HAP-1 (cell line): ENCODE results near the gene INSYN2A.

Source experiments
- DNase-seq, 2 experiments: peaks; one replicate each; pipeline ENCODE4 v3.0.0-alpha.2; 2016 to 2020; ENCODE audit warnings: low spot score in 2 of 2
- H3K27me3 ChIP-seq: fragments of 250-450 bp; sonication (Bioruptor Pico); 2 replicates; pipeline ENCODE4 v1.5.1; 2020; ENCODE audit warnings: low read depth, mild to moderate bottlenecking, moderate library complexity
- H3K36me3 ChIP-seq: fragments of 250-450 bp; sonication (Bioruptor Pico); replicated peaks from 2 replicates; pipeline ENCODE4 v1.5.1; 2020; ENCODE audit warnings: mild to moderate bottlenecking
- H3K4me1 ChIP-seq: fragments of 250-450 bp; sonication (Bioruptor Pico); 2 replicates; pipeline ENCODE4 v1.5.1; 2020; ENCODE audit warnings: mild to moderate bottlenecking
- H3K4me3 ChIP-seq: fragments of 250-450 bp; sonication (Bioruptor Pico); 2 replicates; pipeline ENCODE4 v1.5.1; 2020; ENCODE audit warnings: mild to moderate bottlenecking, moderate library complexity
- H3K9me3 ChIP-seq: fragments of 250-450 bp; sonication (Bioruptor Pico); 2 replicates; pipeline ENCODE4 v1.5.1; 2020; ENCODE audit warnings: mild to moderate bottlenecking, moderate library complexity
- in situ Hi-C: fragments of 300-500 bp; cut with MboI; formaldehyde crosslinking; loops from 3 replicates; pipeline ENCODE4 v1.14.3; 2020; ENCODE audit warnings: low sequenced_read_pairs, inconsistent platforms, mixed read lengths

INSYN2A gene

DNA sequence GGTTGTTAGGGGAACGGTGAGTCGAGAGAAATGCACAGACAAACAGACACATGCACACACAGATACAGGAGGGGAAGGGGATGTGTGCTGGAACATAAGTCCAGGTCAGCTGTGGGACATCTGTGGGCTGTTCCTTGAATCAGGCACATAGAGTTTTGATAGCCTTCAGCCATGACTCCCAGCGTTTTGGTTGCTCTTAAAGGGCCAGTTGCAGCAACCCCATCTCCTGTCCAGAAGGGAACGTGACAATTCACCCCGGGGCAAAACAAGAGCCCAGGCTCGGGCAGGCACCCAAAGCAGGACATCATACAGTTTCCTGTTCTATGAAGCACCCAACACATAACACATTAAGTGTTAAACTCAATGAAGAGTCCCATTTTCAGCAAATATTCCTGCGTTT is 9.6 kb downstream of the INSYN2A start:
- Histone ChIP-seq H3K36me3 (no peaks in the 10 kb centered on the region), H3K4me1 (no peaks in the 10 kb centered on the region), H3K27me3 (no peaks in the 10 kb centered on the region), H3K4me3 (no peak overlapping the region), H3K9me3 (no peaks in the 10 kb centered on the region)
- in situ Hi-C loops: no loop called here
- no peak for DNase-seq

DNA sequence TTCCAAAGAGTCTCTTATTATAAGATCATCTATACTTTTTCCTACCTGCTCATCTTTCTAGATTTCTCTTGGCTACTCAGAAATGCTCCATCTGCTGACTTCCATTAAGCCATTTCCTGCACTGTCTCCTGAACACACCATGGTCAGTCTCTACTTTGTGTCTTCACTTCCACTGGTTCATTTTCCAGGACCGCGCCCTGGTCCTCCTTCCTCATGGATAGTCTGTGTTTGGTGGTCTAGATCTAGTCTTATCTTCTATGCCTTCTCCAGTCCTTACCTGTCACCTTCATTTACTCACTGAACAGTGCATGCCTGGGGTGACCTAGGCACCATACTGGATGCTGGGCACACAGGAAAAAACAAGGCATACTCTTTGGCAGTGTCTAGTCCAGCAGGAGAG is 11.8 kb downstream of the INSYN2A start:
- no peaks in the 10 kb centered on the region for H3K4me1 ChIP-seq
- no peaks in the 10 kb centered on the region for H3K27me3 ChIP-seq
- DNase-seq: no peak
- in situ Hi-C loops: no loop called here
- H3K4me3 ChIP-seq: no peak overlapping the region
- no peaks in the 10 kb centered on the region for H3K36me3 ChIP-seq
- no peaks in the 10 kb centered on the region for H3K9me3 ChIP-seq

DNA sequence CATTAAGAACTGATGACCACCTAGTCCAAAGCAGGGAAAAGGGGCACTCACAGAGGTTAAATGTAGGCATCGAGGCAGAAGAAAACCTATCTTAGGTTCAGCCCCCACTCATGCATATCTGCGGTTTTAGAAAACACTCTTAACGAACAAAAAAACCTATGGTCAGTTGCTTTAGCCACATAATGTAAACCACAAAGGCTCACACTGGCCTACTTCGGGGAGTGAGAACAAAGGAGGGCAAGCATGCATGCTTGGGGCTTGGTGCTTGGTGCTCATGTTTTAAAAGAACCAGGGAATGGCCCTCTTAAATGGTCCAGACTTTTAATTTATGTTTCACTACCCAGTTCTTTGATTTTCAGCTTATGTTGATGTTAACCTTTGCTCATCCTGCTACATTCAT is 14.2 kb downstream of the INSYN2A start:
- in situ Hi-C loops: no loop called here

DNA sequence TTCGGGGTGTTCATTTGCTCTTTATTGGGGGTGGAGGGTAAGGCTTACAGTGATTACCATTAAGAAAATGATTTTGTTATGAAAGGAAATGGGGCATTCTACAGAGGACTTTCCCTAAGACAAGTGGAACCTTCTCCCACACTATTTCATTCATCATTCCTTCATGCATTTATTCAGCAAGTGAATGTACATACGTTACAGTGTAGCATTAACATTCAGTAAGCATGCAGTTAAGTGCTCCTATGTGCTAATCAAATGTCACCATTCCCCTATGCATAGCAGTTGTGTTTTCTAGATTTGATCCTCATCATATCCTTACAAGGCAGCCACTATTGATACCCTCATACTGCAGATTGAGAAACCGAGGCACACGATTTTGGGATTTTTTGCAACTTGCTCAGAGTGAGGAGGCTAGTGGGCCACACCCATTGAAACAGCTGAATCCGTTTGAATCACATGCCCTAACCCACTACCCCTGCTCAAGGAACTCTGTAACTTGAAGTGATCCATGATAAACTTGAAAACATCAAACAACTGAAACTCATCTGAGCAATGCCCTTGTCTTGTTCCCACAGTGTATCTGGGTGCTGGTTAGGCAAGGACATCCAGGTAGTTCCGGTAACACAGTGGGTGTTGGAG is 16.7 kb downstream of the INSYN2A start:
- no peak overlapping the region for H3K4me3 ChIP-seq
- H3K36me3 ChIP-seq: no peaks in the 10 kb centered on the region
- no peak for DNase-seq
- no peaks in the 10 kb centered on the region for H3K9me3 ChIP-seq
- in situ Hi-C loops: no loop called here
- no peaks in the 10 kb centered on the region for H3K27me3 ChIP-seq
- H3K4me1 ChIP-seq: no peaks in the 10 kb centered on the region

More for the DNA sequence above, 14.2 kb downstream of the INSYN2A start:
- H3K4me3 ChIP-seq: no peak overlapping the region
- no peaks in the 10 kb centered on the region for H3K9me3 ChIP-seq
- no peak for DNase-seq
- H3K36me3 ChIP-seq: no peaks in the 10 kb centered on the region
- H3K27me3 ChIP-seq: no peaks in the 10 kb centered on the region
- H3K4me1 ChIP-seq: no peaks in the 10 kb centered on the region

DNA sequence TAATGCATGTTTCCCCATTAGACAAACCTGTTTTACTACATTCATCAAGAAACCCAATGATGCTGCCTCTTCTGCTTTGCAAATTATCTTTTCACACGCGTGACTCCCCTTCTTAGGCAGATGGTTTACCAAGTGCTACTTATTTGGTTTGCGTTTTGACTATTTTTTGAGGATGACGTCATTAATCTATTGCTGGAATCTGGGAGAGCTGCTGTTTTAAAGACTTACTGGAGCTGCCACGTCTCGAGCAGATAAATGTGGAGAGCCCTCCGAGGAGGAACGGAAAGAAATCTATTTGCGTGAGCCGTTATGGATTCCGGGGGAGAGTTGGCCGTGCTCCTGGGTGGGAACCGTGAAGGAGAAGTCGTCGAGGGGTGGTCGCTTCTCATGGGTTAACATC is 19.7 kb downstream of the INSYN2A start:
- Histone ChIP-seq H3K36me3 (no peaks in the 10 kb centered on the region), H3K9me3 (no peaks in the 10 kb centered on the region), H3K27me3 (no peaks in the 10 kb centered on the region), H3K4me1 (no peaks in the 10 kb centered on the region), H3K4me3 (no peak overlapping the region)
- DNase-seq: no peak
- in situ Hi-C loops: no loop called here

DNA sequence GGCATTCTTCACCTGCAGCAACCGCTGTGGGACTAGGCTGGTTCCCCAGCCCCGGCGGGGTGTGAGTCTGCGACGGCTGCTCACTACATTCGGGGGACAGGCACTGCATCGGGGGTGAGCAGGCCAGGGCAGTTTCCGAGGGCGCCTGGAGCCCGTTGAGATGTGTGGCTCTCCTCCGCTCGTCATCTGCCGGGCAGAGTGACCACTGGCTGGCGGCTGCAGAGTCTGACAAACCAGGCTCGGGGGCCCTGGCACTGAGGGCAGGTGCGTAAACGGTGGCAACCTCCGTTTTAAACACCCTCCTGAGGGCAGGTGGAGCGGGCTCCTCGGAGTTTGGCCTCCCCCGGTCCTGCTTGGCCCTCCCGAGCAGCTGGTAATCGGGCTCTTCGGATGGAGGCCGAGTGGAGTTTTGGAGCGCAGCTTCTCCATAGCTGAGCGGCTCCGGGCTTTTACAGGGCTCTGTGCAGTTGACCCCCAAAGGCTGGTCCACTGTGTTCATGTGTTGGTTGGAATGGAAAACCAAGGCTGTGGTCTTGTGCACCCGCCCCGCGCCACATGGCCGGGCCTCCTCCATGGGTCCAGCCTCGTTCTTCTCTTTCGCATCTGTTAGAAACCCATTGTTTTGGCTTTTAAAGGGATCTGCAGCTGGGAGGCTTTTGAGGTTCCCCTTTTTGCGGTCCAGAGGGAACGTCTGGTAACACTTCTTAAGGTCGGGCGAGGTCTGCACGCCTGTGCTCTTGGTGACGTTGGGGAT is 20.9 kb downstream of the INSYN2A start:
- DNase-seq: no peak
- no peaks in the 10 kb centered on the region for H3K36me3 ChIP-seq
- H3K9me3 ChIP-seq: no peaks in the 10 kb centered on the region
- H3K4me3 ChIP-seq: no peak overlapping the region
- H3K4me1 ChIP-seq: no peaks in the 10 kb centered on the region
- no peaks in the 10 kb centered on the region for H3K27me3 ChIP-seq
- in situ Hi-C loops: no loop called here

DNA sequence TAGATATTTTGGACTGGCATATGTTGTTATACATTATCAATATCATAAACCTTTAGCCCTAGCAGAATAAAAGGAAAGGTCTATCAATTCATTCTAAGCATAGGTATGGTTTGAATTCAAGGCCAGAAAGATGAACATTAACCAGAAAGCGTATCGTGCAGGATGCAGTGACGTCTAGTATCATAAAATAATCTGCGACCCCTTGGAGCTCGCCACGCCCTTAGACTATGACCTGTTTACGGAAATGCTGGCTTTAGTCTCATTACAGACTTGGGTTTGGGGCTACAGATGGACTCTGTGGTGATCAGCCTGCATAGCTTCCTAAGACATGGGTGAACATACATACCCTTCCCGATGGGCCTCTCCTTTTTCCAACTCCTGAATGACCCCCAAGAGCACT is 21.5 kb downstream of the INSYN2A start:
- no peaks in the 10 kb centered on the region for H3K9me3 ChIP-seq
- in situ Hi-C loops: no loop called here
- no peaks in the 10 kb centered on the region for H3K27me3 ChIP-seq
- H3K36me3 ChIP-seq: no peaks in the 10 kb centered on the region
- H3K4me3 ChIP-seq: no peak overlapping the region
- DNase-seq: no peak
- no peaks in the 10 kb centered on the region for H3K4me1 ChIP-seq

DNA sequence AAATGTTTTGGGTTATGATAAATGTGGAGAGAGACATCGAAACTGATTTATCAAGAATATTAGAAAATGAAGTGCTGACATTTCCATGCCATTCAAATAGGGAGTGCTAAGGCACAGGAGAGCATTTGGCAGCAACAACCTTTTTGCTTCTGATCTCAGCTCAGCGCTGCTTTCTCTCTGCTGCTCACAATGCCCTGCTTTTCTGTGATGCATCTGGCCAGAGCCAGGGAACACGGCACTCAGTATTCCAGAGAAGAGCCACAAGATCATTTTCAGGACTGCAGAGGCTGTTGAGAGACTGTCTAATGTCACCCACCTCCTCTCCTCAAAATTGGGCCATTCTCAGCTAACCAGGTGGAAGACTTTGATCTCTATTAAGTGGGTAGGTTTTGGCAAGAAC is 28.1 kb downstream of the INSYN2A start:
- no peaks in the 10 kb centered on the region for H3K27me3 ChIP-seq
- DNase-seq: no peak
- in situ Hi-C loops: no loop called here
- no peak overlapping the region for H3K4me3 ChIP-seq
- no peaks in the 10 kb centered on the region for H3K4me1 ChIP-seq
- no peaks in the 10 kb centered on the region for H3K36me3 ChIP-seq
- H3K9me3 ChIP-seq: no peaks in the 10 kb centered on the region

DNA sequence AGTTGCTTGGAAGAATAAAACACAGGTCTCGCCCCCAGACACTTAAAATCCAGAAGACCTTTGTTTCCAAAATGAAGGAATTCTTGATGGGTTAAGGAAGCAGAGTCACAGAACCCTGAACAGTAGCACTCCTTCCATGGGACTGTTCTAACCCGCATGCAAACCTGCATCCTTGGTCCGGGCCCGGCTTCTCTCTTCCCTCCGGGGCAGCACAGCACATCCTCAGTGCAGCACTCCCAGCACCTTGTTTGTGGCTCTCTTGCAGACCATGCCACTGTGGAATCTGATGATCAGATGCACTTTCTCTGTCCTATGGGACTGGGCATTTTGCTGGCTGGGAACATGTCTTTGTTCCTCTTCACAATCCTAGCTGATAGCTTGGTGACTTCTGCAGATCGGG is 33.5 kb downstream of the INSYN2A start:
- H3K9me3 ChIP-seq: no peaks in the 10 kb centered on the region
- no peaks in the 10 kb centered on the region for H3K27me3 ChIP-seq
- peaks cover 4% of the 10 kb centered on the region for H3K4me1 ChIP-seq
- in situ Hi-C loops: no loop called here
- DNase-seq: no peak
- H3K36me3 ChIP-seq: no peaks in the 10 kb centered on the region; the same call in 1 of the 2 replicates
- H3K4me3 ChIP-seq: no peak overlapping the region

DNA sequence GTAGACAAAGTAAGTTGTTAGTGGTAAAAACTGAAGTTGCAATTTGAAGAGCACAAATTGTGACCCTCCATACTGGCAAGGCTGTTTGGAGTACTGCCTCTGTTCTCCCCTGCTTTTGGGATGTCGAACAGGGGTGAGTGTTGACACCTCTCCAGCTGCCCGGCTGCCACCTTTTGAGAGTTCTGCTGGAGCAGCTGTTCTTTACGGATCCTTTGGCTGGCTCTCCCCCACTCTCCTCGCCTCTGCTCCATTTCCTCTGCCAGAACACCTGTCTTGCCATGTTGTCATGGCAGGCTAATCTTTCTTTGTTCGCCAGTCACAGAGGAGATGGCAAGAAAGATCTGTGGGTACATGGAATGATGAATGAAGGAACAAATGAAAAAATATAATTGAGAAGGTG is 34.9 kb downstream of the INSYN2A start:
- Histone ChIP-seq H3K4me3 (no peak overlapping the region), H3K27me3 (no peaks in the 10 kb centered on the region), H3K36me3 (no peaks in the 10 kb centered on the region; the same call in 1 of the 2 replicates), H3K9me3 (no peaks in the 10 kb centered on the region), H3K4me1 (peaks cover 8% of the 10 kb centered on the region)
- in situ Hi-C loops: no loop called here
- no peak for DNase-seq

DNA sequence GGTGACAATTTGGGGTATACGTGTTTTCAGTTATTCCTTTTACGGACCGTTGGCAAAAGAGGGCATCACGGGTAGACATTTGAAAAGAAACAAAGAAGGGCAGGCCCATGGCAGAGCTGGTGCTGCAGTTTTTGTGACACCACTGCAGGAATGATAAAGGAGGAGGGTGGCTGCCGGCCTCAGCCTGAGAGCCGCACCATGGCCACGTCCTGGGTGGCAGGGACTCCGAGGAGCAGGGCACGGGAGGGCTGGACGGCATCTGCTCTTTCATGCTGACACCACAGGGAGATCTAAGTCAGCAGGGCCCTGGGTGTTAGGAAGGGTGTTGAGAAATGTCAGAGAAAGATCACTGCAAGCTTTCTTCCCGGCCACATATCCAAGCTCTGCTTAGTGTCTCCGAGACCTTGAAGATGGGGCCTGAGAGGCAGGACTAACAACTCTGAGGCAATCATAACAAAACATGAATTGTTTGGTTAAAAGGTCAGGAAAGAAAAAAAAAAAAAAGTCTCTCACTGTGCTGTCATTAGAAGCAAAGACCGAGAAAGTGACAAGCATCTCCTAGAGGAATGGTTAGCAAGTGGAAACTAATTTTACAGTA is 36.6 kb downstream of the INSYN2A start:
- H3K27me3 ChIP-seq: no peaks in the 10 kb centered on the region
- no peak overlapping the region for H3K4me3 ChIP-seq
- no peaks in the 10 kb centered on the region for H3K9me3 ChIP-seq
- H3K36me3 ChIP-seq: no peaks in the 10 kb centered on the region; the same call in 1 of the 2 replicates
- peaks cover 8% of the 10 kb centered on the region for H3K4me1 ChIP-seq
- in situ Hi-C loops: no loop called here
- DNase-seq: no peak

DNA sequence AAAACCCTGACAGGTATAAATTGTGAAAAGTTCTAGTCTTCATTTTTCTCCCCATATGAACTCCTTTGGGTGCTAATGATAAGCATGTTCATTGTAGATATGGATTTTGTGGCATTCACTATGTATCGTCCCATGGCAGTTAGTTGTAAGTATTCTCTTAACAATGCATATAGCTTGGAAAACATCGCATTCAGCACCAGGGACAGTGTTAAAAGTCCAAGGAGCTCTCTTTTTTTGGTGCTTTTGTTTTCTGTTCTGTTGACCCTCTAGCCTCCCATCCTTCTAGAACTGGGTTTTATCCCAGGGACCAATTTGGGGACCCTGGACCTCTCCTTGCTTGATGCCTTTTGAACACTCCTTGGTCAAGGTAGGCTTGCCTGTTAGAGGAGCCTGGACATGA is 37.7 kb downstream of the INSYN2A start:
- no peaks in the 10 kb centered on the region for H3K9me3 ChIP-seq
- no peaks in the 10 kb centered on the region; the same call in 1 of the 2 replicates for H3K36me3 ChIP-seq
- no peak for DNase-seq
- H3K27me3 ChIP-seq: no peaks in the 10 kb centered on the region
- peaks cover 8% of the 10 kb centered on the region for H3K4me1 ChIP-seq
- in situ Hi-C loops: no loop called here
- no peak overlapping the region for H3K4me3 ChIP-seq

DNA sequence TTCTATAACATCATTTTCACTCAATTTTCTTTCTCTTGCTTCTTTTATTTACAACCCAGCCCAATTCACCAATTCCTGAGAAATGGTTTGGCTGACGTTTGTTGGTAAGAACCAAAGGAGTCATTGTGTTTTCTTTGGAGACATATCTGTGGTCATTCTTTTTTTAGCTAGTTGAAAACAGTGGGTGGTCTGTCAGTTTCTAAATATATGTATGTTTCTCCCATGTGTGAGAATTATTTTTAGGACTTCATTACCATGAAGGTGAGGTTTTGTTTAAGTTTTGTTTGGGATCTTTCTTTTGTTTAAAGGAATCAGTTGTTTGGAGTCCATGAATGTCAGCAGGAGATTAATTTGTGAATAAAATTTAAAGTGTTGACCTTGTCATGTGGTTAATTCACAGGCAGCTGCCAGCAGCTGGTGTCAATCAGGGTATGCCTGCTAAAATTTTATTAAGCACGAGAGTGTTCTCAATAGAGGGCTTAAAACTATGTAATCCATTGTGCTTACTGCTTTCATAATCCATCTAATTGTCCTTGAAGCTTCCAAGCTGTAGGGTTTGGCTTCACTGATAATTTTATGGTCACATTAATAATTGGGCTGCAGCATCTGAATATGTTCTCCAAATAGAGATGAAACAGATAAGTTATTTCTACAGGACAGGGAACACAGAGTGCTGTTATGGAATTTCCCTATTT is 38.7 kb downstream of the INSYN2A start:
- peaks cover 8% of the 10 kb centered on the region for H3K4me1 ChIP-seq
- peak; percentile 15 to 47 for DNase-seq
- no peaks in the 10 kb centered on the region; the same call in 1 of the 2 replicates for H3K36me3 ChIP-seq
- in situ Hi-C loops: no loop called here
- H3K27me3 ChIP-seq: no peaks in the 10 kb centered on the region
- no peaks in the 10 kb centered on the region for H3K9me3 ChIP-seq
- H3K4me3 ChIP-seq: no peak overlapping the region

DNA sequence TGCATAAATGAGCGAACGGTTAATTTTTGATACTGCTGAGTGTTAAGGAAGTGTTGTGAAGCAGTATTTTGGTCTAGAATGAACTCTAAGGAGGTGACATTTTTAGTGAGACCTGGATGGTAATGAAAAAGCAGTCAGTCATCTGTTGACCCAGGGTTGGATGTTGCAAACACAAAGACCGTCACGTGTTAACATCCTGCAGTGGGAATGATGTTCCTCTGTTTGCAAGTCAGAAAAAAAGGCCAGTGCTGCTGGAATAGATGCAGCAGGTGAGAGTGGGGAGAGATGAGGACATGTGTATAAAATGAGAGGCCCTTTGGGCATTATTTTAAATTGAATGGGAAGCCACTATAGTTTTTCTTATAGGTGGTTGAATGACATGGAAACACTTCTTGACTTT is 39.3 kb downstream of the INSYN2A start:
- Histone ChIP-seq H3K27me3 (no peaks in the 10 kb centered on the region), H3K4me3 (no peak overlapping the region), H3K9me3 (no peaks in the 10 kb centered on the region), H3K36me3 (no peaks in the 10 kb centered on the region; the same call in 1 of the 2 replicates), H3K4me1 (peaks cover 8% of the 10 kb centered on the region)
- DNase-seq: no peak
- in situ Hi-C loops: no loop called here
